Urothelium cell line (cell line): ENCODE results near the gene PUM2.

ENCODE experiments used
- DNase-seq: peaks from one replicate; pipeline ENCODE4 v3.0.0; 2011; ENCODE audit warnings: low spot score, mixed read lengths
- FAIRE-seq: peaks from 2 replicates; lab custom pipeline; 2011; peaks lifted over from hg19 to GRCh38; lab: Jason Lieb, UNC

The PUM2 gene

DNA sequence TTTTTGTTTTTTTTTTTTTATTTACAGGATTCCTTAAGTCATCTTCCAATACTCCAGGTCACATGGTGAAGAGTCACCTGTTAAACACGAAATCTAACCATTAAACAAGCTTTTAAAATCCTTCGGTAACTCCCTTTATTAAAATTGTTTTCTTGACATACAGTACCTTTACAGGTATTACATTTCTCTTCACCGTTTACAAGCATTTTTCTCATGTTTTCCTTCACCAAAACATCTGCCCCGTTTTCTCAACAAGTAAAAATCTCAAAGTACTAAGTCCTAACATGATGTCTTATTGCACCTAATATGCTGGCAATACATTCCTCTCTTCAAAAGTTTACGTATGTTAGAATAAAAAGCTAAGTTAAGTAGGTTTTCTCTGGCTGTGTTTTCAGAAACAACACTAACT, 1.1 kb downstream of the PUM2 start:
- DNase-seq (no peak), FAIRE-seq (no peak)

DNA sequence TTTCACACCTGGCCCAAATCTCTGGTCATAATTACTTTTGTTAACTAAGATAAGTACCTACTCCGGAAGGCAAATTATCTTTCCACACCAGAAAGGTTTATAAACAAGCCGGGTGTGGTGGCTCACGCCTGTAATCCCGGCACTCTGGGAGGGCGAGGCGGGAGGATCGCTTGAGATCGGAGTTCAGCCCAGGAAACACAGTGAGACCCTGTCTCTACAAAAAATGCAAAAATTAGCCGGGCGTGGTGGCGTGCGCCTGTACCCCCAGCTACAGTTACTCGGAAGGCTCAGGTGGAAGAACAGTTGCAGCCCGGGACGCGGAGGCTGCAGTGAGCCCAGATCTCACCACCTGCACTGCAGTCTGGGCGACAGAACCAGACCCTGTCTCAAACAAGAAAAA, 2.1 kb downstream of the PUM2 start:
- no peak for FAIRE-seq
- no peak for DNase-seq

DNA sequence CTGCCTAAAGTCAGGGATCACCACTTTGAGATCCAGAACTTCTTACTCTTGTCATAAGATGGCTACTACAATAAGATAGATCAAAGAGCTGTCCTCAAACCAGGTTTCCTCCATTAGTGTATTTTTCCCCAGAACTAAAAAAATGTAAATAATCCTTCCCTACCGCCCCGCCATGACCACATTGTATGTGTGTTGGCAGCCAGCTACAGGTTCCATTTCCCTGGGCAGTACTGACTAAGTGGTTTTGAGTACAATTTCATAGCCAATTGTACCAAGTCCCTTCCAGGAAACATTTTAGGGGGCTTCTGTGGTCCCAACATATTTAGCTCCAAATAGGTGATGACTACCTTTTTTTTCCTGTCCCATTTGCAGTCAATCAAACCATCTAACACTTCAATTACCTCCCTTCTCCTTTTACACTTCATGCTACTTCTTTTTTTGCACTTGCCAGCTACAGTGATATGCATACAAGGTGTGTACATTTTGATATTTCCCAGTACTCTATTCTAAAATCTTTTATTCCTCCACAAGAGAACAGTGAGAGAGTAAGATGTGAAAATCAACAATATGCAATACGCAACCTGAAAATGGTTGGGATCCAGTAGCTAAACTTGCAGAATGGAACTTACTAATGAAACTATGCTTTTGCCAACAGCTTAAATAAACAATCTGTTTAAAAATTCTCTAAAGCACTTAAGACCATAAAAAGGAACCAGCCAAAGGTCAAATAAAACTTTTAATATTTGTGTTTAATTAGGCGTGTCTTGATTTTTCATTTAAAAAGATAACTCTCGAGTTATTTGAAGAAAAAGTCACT, 3.9 kb downstream of the PUM2 start:
- no peak for DNase-seq
- no peak for FAIRE-seq

DNA sequence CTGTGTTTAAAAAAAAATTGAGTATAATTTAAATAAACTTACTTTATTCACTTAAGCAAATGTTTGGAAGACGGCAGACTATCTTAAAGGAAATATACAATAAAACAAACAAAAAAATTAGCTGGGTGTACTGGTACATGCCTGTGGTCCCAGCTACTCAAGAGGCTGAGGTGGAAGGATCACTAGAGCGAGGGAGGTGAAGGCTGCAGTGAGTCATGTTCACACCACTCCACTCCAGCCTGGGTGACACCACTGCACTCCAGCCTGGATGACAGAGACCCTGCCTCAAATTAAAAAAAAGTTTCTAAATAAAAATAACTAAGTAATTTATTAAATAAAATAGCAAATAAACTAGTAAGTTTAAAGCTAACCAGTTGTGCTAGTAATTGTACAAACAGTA, 7.5 kb downstream of the PUM2 start:
- DNase-seq (no peak), FAIRE-seq (no peak)

- DNase-seq (no peak), FAIRE-seq (no peak)
Measured at GRCh38 chr2:20339012-20339411, 11.6 kb downstream of the PUM2 start.

GRCh38 chr2:20334605-20335203, 15.9 kb downstream of the PUM2 start:
- no peak for FAIRE-seq
- DNase-seq: no peak

DNA sequence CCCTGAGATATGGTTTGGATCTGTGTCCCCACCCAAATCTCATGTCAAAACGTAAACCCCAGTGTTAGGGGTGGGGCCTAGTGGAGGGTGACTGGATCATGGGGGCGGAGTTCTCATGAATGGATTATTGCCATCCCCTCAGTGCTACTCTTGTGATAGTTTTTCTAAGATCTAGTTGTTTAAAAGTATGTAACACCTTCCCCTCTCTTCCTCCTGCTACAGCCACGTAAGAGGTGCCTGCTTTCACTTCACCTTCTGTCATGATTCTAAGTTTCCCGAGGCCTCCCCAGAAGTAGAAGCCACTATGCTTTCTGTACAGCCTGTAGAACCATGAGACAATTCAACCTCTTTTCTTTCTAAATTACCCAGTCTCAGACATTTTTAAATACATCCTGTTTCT, 16.9 kb downstream of the PUM2 start:
- DNase-seq: no peak
- FAIRE-seq: no peak

- FAIRE-seq (no peak), DNase-seq (no peak)
Measured at GRCh38 chr2:20330192-20330591, 20.5 kb downstream of the PUM2 start.

DNA sequence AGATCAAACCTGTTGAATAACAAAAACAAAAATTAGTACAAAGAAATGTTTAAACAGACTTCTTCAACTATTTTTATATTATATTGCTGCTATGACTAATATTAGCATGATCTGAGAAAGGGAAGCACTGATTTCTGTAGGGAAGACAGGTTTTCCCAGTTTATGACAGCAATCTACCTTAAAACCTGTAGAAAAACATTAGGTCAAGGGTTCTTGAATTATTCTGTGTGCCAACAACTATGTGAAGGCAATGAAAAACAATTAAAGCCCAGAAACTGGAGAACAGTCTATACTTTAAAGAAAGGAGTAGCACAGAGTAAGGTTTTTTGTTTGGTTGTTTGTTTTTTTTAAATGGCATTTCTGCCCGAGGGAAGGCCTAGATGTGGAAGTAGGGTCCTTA, 23.3 kb downstream of the PUM2 start:
- DNase-seq (no peak), FAIRE-seq (no peak)

GRCh38 chr2:20326163-20326780, 24.4 kb downstream of the PUM2 start:
- peak; percentile 73 for FAIRE-seq
- DNase-seq: peak; percentile 60

- DNase-seq (no peak), FAIRE-seq (no peak)
Measured at GRCh38 chr2:20322527-20323300, 27.9 kb downstream of the PUM2 start.

DNA sequence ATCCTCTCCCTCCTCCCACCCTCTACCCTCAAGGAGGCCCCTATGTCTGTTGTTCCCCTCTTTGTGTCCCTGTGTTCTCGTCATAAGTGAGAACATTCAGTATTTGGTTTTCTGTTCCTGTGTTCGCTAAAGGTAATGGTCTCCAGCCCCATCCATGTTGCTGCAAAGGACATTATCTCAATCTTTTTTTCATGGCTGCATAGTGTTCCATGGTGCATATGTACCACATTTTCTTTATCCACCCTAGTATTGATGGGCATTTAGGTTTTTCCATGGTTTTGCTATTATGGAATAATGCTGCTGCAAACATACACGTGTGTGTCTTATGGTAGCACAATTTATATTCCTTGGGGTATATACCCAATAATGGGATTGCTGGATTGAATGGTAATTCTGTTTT, 33.0 kb downstream of the PUM2 start:
- peak; percentile 23 for FAIRE-seq
- no peak for DNase-seq

GRCh38 chr2:20317197-20317596, 33.4 kb downstream of the PUM2 start:
- FAIRE-seq (no peak), DNase-seq (no peak)

GRCh38 chr2:20314562-20315501, 35.8 kb downstream of the PUM2 start:
- DNase-seq (no peak), FAIRE-seq (no peak)

DNA sequence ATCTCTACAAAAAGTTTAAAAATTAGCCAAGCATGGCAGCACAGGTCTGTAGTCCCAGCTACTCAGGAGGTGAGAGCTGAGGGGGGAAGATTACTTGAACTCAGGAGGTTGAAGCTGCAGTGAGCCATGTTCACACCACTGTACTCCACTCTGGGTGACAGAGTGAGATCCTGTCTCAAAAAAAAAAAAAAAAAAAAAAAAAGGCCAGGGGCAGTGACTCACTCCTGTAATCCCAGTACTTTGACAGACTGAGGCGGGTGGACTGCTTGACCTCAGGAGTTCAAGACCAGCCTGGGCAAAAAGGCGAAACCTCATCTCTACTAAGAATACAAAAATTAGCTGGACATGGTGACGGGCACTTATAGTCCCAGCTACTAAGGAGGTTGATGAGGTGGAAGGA, 37.0 kb downstream of the PUM2 start:
- DNase-seq (no peak), FAIRE-seq (no peak)

DNA sequence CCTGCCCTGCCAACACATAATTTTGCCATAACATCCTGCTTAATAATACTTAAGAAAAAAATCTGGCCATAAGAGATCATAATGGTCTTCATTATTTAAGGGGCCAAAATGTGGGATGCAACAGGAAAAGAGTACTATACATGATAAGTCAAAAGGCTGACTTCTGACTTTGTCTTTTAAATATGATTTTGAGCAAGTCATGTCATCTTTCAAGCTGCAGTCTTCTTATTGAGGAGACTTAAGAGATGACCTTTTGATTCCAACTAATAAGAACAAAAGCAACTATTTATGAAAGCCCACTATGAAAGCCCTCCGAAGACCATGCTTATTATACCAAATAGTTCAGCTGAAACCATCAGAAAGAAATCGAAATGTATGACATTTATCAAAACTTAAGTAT, 41.6 kb downstream of the PUM2 start:
- DNase-seq (no peak), FAIRE-seq (no peak)

GRCh38 chr2:20307311-20307710, 43.3 kb downstream of the PUM2 start:
- no peak for FAIRE-seq

GRCh38 chr2:20304411-20304810, 46.2 kb downstream of the PUM2 start:
- DNase-seq (no peak), FAIRE-seq (no peak)

More at GRCh38 chr2:20307311-20307710, 43.3 kb downstream of the PUM2 start:
- DNase-seq: no peak

DNA sequence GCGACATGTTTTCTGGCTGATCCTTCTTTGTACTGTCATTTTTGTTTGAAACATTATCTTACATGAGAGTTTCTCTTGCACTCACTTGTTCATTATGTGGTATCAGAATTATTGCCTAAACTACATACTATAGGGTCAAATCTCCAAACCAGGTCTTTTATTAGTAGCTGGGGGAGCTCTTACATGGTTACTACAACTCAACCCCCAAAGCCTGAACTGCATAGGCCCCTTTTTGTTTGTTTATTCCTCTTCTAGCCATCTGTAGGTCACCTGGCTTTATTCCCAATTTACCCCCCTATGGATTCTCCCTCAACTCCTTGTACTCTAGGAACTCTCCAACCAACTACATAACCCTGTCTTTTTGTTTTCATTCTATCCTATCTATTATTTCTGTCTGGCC, 46.7 kb downstream of the PUM2 start:
- DNase-seq: no peak
- FAIRE-seq: no peak

DNA sequence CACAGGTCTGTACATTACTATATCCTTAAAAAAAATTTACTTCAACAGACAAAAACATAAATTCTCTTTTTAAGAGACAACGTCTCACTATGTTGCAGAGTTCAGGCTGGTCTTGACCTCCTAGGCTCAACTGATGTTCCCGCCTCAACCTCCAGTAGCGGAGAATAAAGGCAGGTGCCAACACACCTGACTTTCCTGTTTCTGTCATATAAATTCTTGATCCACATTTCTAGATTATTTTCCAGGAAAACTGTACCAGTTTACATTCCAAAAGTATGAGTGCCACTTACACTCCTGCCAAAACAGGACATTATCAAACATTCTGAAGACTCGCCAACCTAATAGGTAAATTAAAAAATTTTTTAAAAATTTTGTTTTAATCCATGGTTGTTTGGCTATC, 48.6 kb downstream of the PUM2 start:
- no peak for FAIRE-seq

More for the DNA sequence above, 48.6 kb downstream of the PUM2 start:
- no peak for DNase-seq
